SK-N-SH treated with all-trans-retinoic acid at 6 μM for 48 hours (cell line): ENCODE results near the gene XPR1.

Source experiments
- ATAC-seq: fragments of 200-7000 bp; cut with Tn5 transposase; 3 replicates; pipeline ENCODE4 v1.9.1; 2020; ENCODE audit warnings: mild to moderate bottlenecking, moderate library complexity
- ARNTL ChIP-seq: fragments of 450-650 bp; formaldehyde crosslinking; IDR thresholded peaks from 2 replicates; pipeline ENCODE4 v1.5.0; 2020; ENCODE audit warnings: low read depth, mild to moderate bottlenecking, moderate library complexity, borderline replicate concordance
- BACH2 ChIP-seq: fragments of 250-450 bp; sonication (Bioruptor Pico); IDR thresholded peaks from 2 replicates; pipeline ENCODE4 v1.9.0; 2021; ENCODE audit warnings: mild to moderate bottlenecking, borderline replicate concordance
- CREB5 ChIP-seq: fragments of 250-450 bp; sonication (Bioruptor Pico); IDR thresholded peaks from 2 replicates; pipeline ENCODE4 v1.5.1; 2020; ENCODE audit warnings: low read depth, mild to moderate bottlenecking, moderate library complexity
- CSDC2 ChIP-seq: fragments of 250-450 bp; sonication (Bioruptor Pico); IDR thresholded peaks from 2 replicates; pipeline ENCODE4 v1.5.0; 2020; ENCODE audit warnings: mild to moderate bottlenecking, moderate library complexity
- CSRNP3 ChIP-seq: fragments of 250-450 bp; sonication (Bioruptor Pico); IDR thresholded peaks from 2 replicates; pipeline ENCODE4 v1.5.1; 2021; ENCODE audit warnings: mild to moderate bottlenecking, moderate library complexity
- ESRRG ChIP-seq: fragments of 250-450 bp; sonication (Bioruptor Pico); IDR thresholded peaks from 2 replicates; pipeline ENCODE4 v1.6.1; 2021; ENCODE audit warnings: mild to moderate bottlenecking
- ISL1 ChIP-seq: fragments of 250-450 bp; sonication (Bioruptor Pico); IDR thresholded peaks from 2 replicates; pipeline ENCODE4 v2.1.2; 2022; ENCODE audit warnings: mild to moderate bottlenecking, moderate library complexity
- OSR1 ChIP-seq: fragments of 250-450 bp; sonication (Bioruptor Pico); IDR thresholded peaks from 2 replicates; pipeline ENCODE4 v1.8.0; 2022; ENCODE audit warnings: moderate library complexity, mild to moderate bottlenecking, inconsistent platforms
- PATZ1 ChIP-seq: fragments of 250-450 bp; sonication (Bioruptor Pico); IDR thresholded peaks from 2 replicates; pipeline ENCODE4 v1.8.0; 2020; ENCODE audit warnings: mild to moderate bottlenecking, moderate library complexity, borderline replicate concordance
- POU6F1 ChIP-seq: fragments of 250-450 bp; sonication (Bioruptor Pico); IDR thresholded peaks from 2 replicates; pipeline ENCODE4 v1.8.0; 2021; ENCODE audit warnings: low read depth, mild to moderate bottlenecking, moderate library complexity, borderline replicate concordance
- RARB ChIP-seq: fragments of 250-450 bp; sonication (Bioruptor Pico); IDR thresholded peaks from 2 replicates; pipeline ENCODE4 v1.8.0; 2021; ENCODE audit warnings: mild to moderate bottlenecking, moderate library complexity
- SNAI2 ChIP-seq: fragments of 250-450 bp; sonication (Bioruptor Pico); IDR thresholded peaks from 2 replicates; pipeline ENCODE4 v1.5.0; 2020; ENCODE audit warnings: mild to moderate bottlenecking, moderate library complexity
- TCF4 ChIP-seq: fragments of 250-450 bp; sonication (Bioruptor Pico); IDR thresholded peaks from 2 replicates; pipeline ENCODE4 v1.8.0; 2021; ENCODE audit warnings: mild to moderate bottlenecking, moderate library complexity, borderline replicate concordance
- TOX ChIP-seq: fragments of 250-450 bp; sonication (Bioruptor Pico); IDR thresholded peaks from 2 replicates; pipeline ENCODE4 v1.8.0; 2021; ENCODE audit warnings: mild to moderate bottlenecking, moderate library complexity, borderline replicate concordance
- ZC3H10 ChIP-seq: fragments of 250-450 bp; sonication (Bioruptor Pico); IDR thresholded peaks from 2 replicates; pipeline ENCODE4 v1.5.1; 2021; ENCODE audit warnings: mild to moderate bottlenecking, moderate library complexity
- ZFP3 ChIP-seq: fragments of 250-450 bp; sonication (Bioruptor Pico); IDR thresholded peaks from 2 replicates; pipeline ENCODE4 v1.5.0; 2020; ENCODE audit warnings: mild to moderate bottlenecking, moderate library complexity
- ZFP30 ChIP-seq: fragments of 450-650 bp; formaldehyde crosslinking; IDR thresholded peaks from 2 replicates; pipeline ENCODE4 v1.5.0; 2022; ENCODE audit warnings: mild to moderate bottlenecking, moderate library complexity
- ZNF70 ChIP-seq: fragments of 450-650 bp; formaldehyde crosslinking; IDR thresholded peaks from 2 replicates; pipeline ENCODE4 v1.5.0; 2020; ENCODE audit warnings: mild to moderate bottlenecking, moderate library complexity
- ZNF8 ChIP-seq: fragments of 450-650 bp; formaldehyde crosslinking; IDR thresholded peaks from 2 replicates; pipeline ENCODE4 v1.5.0; 2020; ENCODE audit warnings: mild to moderate bottlenecking, moderate library complexity

The XPR1 gene

GRCh38 chr1:180923887-180924286 is 292.1 kb downstream of the XPR1 start:
- ATAC-seq, result no peak
- no peak for TF ChIP-seq ZFP30 (CRISPR knock-in tag)
- no peak for TF ChIP-seq POU6F1 (CRISPR knock-in tag)
- no peak for TF ChIP-seq BACH2 (CRISPR knock-in tag)

DNA sequence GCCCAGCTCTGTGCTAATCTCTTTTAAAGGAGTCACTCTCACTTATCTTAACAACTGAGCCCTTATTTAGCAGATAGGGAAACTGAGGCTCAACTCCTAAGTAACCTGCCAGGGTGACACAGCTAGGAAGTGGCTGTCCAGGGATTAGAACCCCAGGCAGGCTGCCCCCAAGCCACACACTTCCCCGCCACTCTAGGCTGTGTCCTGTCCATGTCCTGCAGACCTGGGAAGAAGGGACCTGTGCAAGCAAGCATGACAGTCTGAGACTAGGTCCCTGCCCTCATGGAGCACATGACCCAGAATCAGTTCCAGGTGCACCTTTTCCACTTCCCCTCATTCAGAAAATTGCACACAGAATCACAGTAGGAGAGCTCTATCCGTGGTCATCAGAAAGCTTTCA is 293.1 kb downstream of the XPR1 start:
- TF ChIP-seq ZNF70 (CRISPR knock-in tag), result no peak
- TF ChIP-seq PATZ1 (CRISPR knock-in tag), result no peak
- TF ChIP-seq ARNTL (CRISPR knock-in tag), result no peak
- no peak for TF ChIP-seq POU6F1 (CRISPR knock-in tag)
- no peak for TF ChIP-seq TOX (CRISPR knock-in tag)
- TF ChIP-seq, all 23 proteins: peak for 0
- no peak for ATAC-seq

DNA sequence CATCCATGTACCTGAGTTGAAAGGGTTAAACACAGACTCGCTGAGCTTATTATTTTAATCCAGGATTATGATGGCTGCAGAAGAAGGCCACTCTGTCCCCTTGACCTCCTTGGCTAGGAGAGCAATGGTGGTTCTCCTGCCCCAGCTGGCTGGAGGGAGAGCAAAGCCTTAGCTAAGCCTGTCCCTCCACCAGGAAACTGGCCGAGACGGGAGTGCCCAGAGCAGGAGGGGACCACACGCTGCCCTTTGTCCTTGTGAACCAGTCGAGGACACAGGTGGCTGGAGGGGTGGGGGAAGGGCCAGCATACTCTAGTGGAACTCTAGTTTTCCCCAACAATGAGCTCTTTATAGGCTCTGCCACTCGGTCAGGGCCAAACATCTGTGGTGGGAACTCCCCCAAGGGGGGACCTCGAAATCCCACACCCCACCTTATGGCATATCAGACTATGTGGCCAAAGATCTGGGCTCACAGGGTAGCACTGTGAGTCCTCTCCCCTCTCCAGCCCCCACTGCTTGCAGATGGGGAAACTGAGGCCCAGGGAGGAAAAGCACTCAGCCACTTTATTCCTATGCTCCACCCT is 293.7 kb downstream of the XPR1 start:
- ATAC-seq, result no peak
- TF ChIP-seq ZNF70 (CRISPR knock-in tag), result no peak
- no peak for TF ChIP-seq ZC3H10 (CRISPR knock-in tag)
- TF ChIP-seq CSRNP3 (CRISPR knock-in tag), result no peak
- TF ChIP-seq ESRRG (CRISPR knock-in tag), result no peak
- no peak for TF ChIP-seq TCF4
- no peak for TF ChIP-seq ZFP30 (CRISPR knock-in tag)
- TF ChIP-seq ISL1 (CRISPR knock-in tag), result no peak
- TF ChIP-seq SNAI2, result no peak
- TF ChIP-seq CREB5, result no peak
- TF ChIP-seq POU6F1 (CRISPR knock-in tag), result no peak
- TF ChIP-seq OSR1 (CRISPR knock-in tag), result no peak
- no peak for TF ChIP-seq ZFP3 (CRISPR knock-in tag)
- no peak for TF ChIP-seq ZNF8 (CRISPR knock-in tag)
- TF ChIP-seq RARB (CRISPR knock-in tag), result no peak
- no peak for TF ChIP-seq CSDC2 (CRISPR knock-in tag)
- TF ChIP-seq ARNTL (CRISPR knock-in tag), result no peak
- TF ChIP-seq BACH2 (CRISPR knock-in tag), result no peak
- TF ChIP-seq TOX (CRISPR knock-in tag), result no peak
